CD4-positive, alpha-beta T cell (primary cell): ENCODE results near the gene RSKR. TPM values are rescaled to one million over a fixed set of nuclear protein-coding genes. Genes with fewer than 3 reads are reported as not detected.

ENCODE experiments used
- ATAC-seq: fragments of 200-7000 bp; cut with Tn5 transposase; one replicate; pipeline ENCODE4 v1.10.0; 2022; ENCODE audit warnings: mild to moderate bottlenecking; ENCODE audit not compliant: poor library complexity
- CTCF ChIA-PET: fragments of 350-600 bp; sonication (Branson Sonifier 250); formaldehyde crosslinking; loops from one replicate; lab custom pipeline; 2021; ENCODE audit warnings: antibody characterized with exemption, inconsistent platforms; lab: Charles Lee
- POLR2A ChIA-PET: fragments of 350-600 bp; sonication (Branson Sonifier 250); formaldehyde crosslinking; loops from one replicate; lab custom pipeline; 2021; ENCODE audit warnings: antibody characterized with exemption, inconsistent platforms; lab: Charles Lee
- DNase-seq, 14 experiments: peaks; one replicate each; pipeline ENCODE4 v3.0.0-alpha.2; 2013 to 2020; ENCODE audit warnings: mixed read lengths in 2 of 14
- H3K27ac ChIP-seq, 2 donors: one replicate each; pipeline versions ENCODE4 v1.5.1 to v1.7.0; 2013; ENCODE audit warnings: low read length in 2 of 2, low read depth in 1 of 2, mild to moderate bottlenecking in 1 of 2
- H3K27me3 ChIP-seq, 2 experiments: 1 replicate in 1 of 2; 2 replicates in 1 of 2; pipeline versions ENCODE4 v1.6.1 to v1.7.0; 2013; ENCODE audit warnings: low read length in 2 of 2, control low read depth in 1 of 2, mild to moderate bottlenecking in 1 of 2, moderate library complexity in 1 of 2; ENCODE audit not compliant: insufficient read depth in 2 of 2, control insufficient read depth in 1 of 2
- H3K36me3 ChIP-seq: one replicate; pipeline ENCODE4 v1.6.1; 2013; ENCODE audit warnings: low read length, control low read depth; ENCODE audit not compliant: insufficient read depth
- H3K4me1 ChIP-seq: one replicate; pipeline ENCODE4 v1.6.1; 2013; ENCODE audit warnings: low read length, control low read depth; ENCODE audit not compliant: insufficient read depth
- H3K4me3 ChIP-seq: one replicate; pipeline ENCODE4 v1.5.1; 2013; ENCODE audit warnings: mild to moderate bottlenecking, low read length, moderate library complexity
- H3K9me3 ChIP-seq, 2 experiments: 1 replicate in 1 of 2; 2 replicates in 1 of 2; pipeline versions ENCODE4 v1.6.1 to v1.7.0; 2013; ENCODE audit warnings: low read length in 2 of 2, mild to moderate bottlenecking in 2 of 2, control low read depth in 1 of 2, moderate library complexity in 1 of 2; ENCODE audit not compliant: control insufficient read depth in 1 of 2, insufficient read depth in 1 of 2
- H3K27ac Mint-ChIP-seq: one replicate; pipeline ENCODE4 v1.8.0; 2020; ENCODE audit warnings: mixed read lengths
- H3K27me3 Mint-ChIP-seq: one replicate; pipeline ENCODE4 v1.8.0; 2021; ENCODE audit warnings: mixed read lengths
- H3K36me3 Mint-ChIP-seq: one replicate; pipeline ENCODE4 v1.8.0; 2021; ENCODE audit warnings: low read depth, mixed read lengths
- H3K4me1 Mint-ChIP-seq: one replicate; pipeline ENCODE4 v1.8.0; 2021; ENCODE audit warnings: low read depth, mixed read lengths
- H3K4me3 Mint-ChIP-seq: one replicate; pipeline ENCODE4 v1.8.0; 2020; ENCODE audit warnings: mild to moderate bottlenecking, mixed read lengths
- H3K9me3 Mint-ChIP-seq: one replicate; pipeline ENCODE4 v1.8.0; 2020; ENCODE audit warnings: mixed read lengths
- intact Hi-C, 2 experiments: fragments of 100-400 bp; cut with DNase I in 1 of 2; cut with micrococcal nuclease in 1 of 2; formaldehyde crosslinking; loops; one replicate each; pipeline versions ENCODE4 v1.15.1 to v1.9.0; 2023 to 2025; cut with DNase I, micrococcal nuclease
- total RNA-seq, 174 experiments: library from RNA in 2 of 174; stranded (reverse) in 2 of 174; gene quantifications; one replicate each; pipeline ENCODE4 v1.2.3 and lab custom pipeline; 2021 to 2026
- TF ChIP-seq, protein P1 (sequence below): fragments of 200-600 bp; IDR thresholded peaks from one replicate; pipeline ENCODE4 v1.8.0; 2022; ENCODE audit warnings: antibody characterized with exemption, mild to moderate bottlenecking

The RSKR gene
- total RNA-seq, 2 experiments from 2014 or later: 13.7 to 14.8 TPM

DNA sequence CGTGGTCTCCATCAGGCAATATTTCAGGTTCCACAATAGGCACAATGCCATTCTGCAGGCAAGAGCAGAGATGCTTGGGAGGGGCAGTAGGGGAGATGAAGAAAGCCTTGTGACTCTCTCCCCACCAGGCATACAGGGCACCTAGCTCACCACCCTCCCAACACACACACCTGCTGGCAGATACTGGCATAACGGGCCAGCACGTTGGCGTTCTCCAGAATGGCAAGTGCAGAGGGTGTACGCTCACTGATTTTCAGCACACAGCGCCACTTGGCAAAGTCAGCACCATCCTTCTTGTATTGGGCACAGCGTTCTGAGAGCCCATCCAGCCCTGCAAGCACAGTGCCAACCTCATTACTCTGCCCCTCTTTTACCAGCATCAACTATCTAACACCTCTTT lies 39.5 kb downstream of the RSKR start:
- intact Hi-C loops: loop anchor here in 1 of 2 experiments (10.0 kb wide), 1 partner anchor 380 kb away; the partner anchor contains the start of gene PHF12
- POLR2A ChIA-PET: no interaction called here
- CTCF ChIA-PET: no interaction called here
- no peak overlapping the region for H3K4me3 ChIP-seq
- H3K4me1 Mint-ChIP-seq: peaks cover 51% of the 10 kb centered on the region
- no peak for ATAC-seq
- peaks cover 28% of the 10 kb centered on the region for H3K36me3 Mint-ChIP-seq
- H3K4me1 ChIP-seq: peaks cover 50% of the 10 kb centered on the region
- H3K36me3 ChIP-seq: no peaks in the 10 kb centered on the region
- peak overlapping the region; percentile 24 for H3K27ac Mint-ChIP-seq
- H3K4me3 Mint-ChIP-seq: peak overlapping the region; percentile 54
- TF ChIP-seq, protein P1, sequence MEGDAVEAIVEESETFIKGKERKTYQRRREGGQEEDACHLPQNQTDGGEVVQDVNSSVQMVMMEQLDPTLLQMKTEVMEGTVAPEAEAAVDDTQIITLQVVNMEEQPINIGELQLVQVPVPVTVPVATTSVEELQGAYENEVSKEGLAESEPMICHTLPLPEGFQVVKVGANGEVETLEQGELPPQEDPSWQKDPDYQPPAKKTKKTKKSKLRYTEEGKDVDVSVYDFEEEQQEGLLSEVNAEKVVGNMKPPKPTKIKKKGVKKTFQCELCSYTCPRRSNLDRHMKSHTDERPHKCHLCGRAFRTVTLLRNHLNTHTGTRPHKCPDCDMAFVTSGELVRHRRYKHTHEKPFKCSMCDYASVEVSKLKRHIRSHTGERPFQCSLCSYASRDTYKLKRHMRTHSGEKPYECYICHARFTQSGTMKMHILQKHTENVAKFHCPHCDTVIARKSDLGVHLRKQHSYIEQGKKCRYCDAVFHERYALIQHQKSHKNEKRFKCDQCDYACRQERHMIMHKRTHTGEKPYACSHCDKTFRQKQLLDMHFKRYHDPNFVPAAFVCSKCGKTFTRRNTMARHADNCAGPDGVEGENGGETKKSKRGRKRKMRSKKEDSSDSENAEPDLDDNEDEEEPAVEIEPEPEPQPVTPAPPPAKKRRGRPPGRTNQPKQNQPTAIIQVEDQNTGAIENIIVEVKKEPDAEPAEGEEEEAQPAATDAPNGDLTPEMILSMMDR: no peak
- H3K27ac ChIP-seq: no peak overlapping the region
- DNase-seq: peak in 3 of 14 experiments; percentile 18 to 57 (median 41)
- H3K9me3 ChIP-seq: no peaks in the 10 kb centered on the region
- H3K27me3 Mint-ChIP-seq: no peaks in the 10 kb centered on the region
- no peaks in the 10 kb centered on the region for H3K9me3 Mint-ChIP-seq
- no peaks in the 10 kb centered on the region for H3K27me3 ChIP-seq

DNA sequence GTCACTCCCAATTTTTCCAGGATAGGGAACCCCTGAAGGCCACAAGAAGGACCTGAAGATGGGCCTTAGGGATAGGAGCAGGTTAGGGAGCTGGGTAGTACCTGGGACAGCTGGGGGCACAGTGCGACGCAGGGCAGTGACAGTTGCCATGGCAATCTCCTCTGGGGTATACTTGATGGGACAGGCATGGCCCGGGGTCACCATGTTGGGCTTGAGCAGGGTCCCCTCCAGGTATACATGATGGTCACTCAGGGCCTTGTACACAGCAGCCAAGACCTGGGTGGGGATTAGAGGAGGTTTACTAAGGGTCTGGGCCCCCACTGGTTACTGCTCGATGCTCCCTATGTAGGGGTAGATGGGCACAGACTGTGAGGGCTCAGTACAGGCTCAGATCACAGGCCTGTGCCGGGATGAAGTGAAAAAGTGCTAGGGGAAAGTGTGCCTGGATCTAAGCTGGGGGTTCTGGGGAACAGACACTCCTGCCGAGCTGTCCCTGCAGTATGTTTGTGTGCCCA lies 40.0 kb downstream of the RSKR start:
- Histone ChIP-seq H3K36me3 (no peaks in the 10 kb centered on the region), H3K27me3 (no peaks in the 10 kb centered on the region), H3K4me1 (peaks cover 55% of the 10 kb centered on the region), H3K9me3 (no peaks in the 10 kb centered on the region), H3K4me3 (no peak overlapping the region), H3K27ac (no peak overlapping the region)
- TF ChIP-seq, protein P1: no peak
- Mint-ChIP-seq H3K27me3 (no peaks in the 10 kb centered on the region), H3K9me3 (no peaks in the 10 kb centered on the region), H3K4me3 (peak overlapping the region; percentile 54), H3K36me3 (peaks cover 30% of the 10 kb centered on the region), H3K27ac (peak overlapping the region; percentile 24), H3K4me1 (peaks cover 55% of the 10 kb centered on the region)
- no peak for ATAC-seq
- ChIA-PET CTCF (no interaction called here), POLR2A (interaction anchor here (4.4 kb wide), 1 partner anchor 25 kb away, joined by 70 read pairs; the partner anchor contains the start of gene SPAG5)
- DNase-seq: no peak
- intact Hi-C loops: loop anchor here in 1 of 2 experiments (10.0 kb wide), 1 partner anchor 381 kb away; the partner anchor contains the start of gene PHF12

DNA sequence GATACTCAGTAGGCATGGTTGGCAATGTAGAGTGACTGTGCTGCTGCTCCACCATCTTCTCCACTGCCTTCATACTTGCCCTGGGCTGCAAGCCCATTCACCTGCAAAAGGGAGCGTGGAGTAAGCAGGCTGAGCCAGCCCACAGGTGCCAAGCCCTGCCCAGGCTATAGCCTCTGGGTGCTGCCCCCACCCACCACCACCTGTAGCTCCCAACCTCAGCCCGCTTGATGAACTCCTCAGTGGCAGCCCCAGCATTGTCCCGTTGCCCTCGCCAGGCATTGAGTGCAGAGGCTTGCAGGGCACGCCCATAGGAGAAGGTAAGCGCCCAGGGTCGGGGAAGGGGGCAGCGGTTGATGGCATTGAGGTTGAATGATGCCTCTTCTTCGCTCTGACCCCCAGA lies 40.5 kb downstream of the RSKR start:
- Histone ChIP-seq H3K36me3 (no peaks in the 10 kb centered on the region), H3K9me3 (no peaks in the 10 kb centered on the region), H3K27ac (no peak overlapping the region), H3K4me3 (no peak overlapping the region), H3K4me1 (peaks cover 60% of the 10 kb centered on the region), H3K27me3 (no peaks in the 10 kb centered on the region)
- Mint-ChIP-seq H3K4me3 (peak overlapping the region; percentile 94), H3K4me1 (peaks cover 57% of the 10 kb centered on the region), H3K27ac (no peak overlapping the region), H3K27me3 (no peaks in the 10 kb centered on the region), H3K9me3 (no peaks in the 10 kb centered on the region), H3K36me3 (peaks cover 33% of the 10 kb centered on the region)
- intact Hi-C loops: loop anchor here in 1 of 2 experiments (10.0 kb wide), 1 partner anchor 381 kb away; the partner anchor contains the start of gene PHF12
- TF ChIP-seq, protein P1: no peak
- ChIA-PET CTCF (no interaction called here), POLR2A (interaction anchor here (3.5 to 4.4 kb wide), 2 partner anchors 23 to 26 kb away, joined by 63 to 70 read pairs; partner anchors contain the start of genes SPAG5 and UNC119)
- ATAC-seq: no peak
- DNase-seq: no peak
